Neural progenitor cell (in vitro differentiated cells): ENCODE results near the gene AFF1. TPM values are rescaled to one million over a fixed set of nuclear protein-coding genes. Genes with fewer than 3 reads are reported as not detected.

ENCODE experiments used
- DNase-seq: peaks from one replicate; pipeline ENCODE4 v3.0.0-alpha.2; 2016; ENCODE audit warnings: low spot score
- H2AFZ ChIP-seq: fragments of 200-600 bp; sonication (generic); replicated peaks from 2 replicates; pipeline ENCODE4 v1.6.1; 2016; ENCODE audit warnings: antibody characterized with exemption
- H3F3A ChIP-seq: fragments of 200-600 bp; sonication (generic); 2 replicates; pipeline ENCODE4 v1.6.1; 2016; ENCODE audit warnings: antibody characterized with exemption, low read depth
- H3K27ac ChIP-seq: fragments of 200-600 bp; sonication (generic); 2 replicates; pipeline ENCODE4 v1.5.1; 2016; ENCODE audit warnings: mild to moderate bottlenecking
- H3K27me3 ChIP-seq: fragments of 200-600 bp; sonication (generic); 2 replicates; pipeline ENCODE4 v1.6.1; 2016; ENCODE audit warnings: mild to moderate bottlenecking, moderate library complexity
- H3K36me3 ChIP-seq: fragments of 200-600 bp; sonication (generic); 2 replicates; pipeline ENCODE4 v1.5.1; 2016
- H3K4me1 ChIP-seq: fragments of 200-600 bp; sonication (generic); 2 replicates; pipeline ENCODE4 v1.6.1; 2016; ENCODE audit warnings: mixed run types
- H3K4me2 ChIP-seq: fragments of 200-600 bp; sonication (generic); 2 replicates; pipeline ENCODE4 v1.6.1; 2016
- H3K4me3 ChIP-seq: fragments of 200-600 bp; sonication (generic); 2 replicates; pipeline ENCODE4 v1.5.1; 2016
- H3K79me2 ChIP-seq: fragments of 200-600 bp; sonication (generic); 2 replicates; pipeline ENCODE4 v1.6.1; 2016; ENCODE audit warnings: low read depth
- H3K9ac ChIP-seq: fragments of 200-600 bp; sonication (generic); 2 replicates; pipeline ENCODE4 v1.6.1; 2016
- H3K9me3 ChIP-seq: fragments of 200-600 bp; sonication (generic); 2 replicates; pipeline ENCODE4 v1.5.1; 2016; ENCODE audit warnings: low read depth
- H4K20me1 ChIP-seq: fragments of 200-600 bp; sonication (generic); 2 replicates; pipeline ENCODE4 v1.6.1; 2016; ENCODE audit warnings: low read depth
- H3K27ac Mint-ChIP-seq: 3 replicates; pipeline ENCODE4 v1.8.0; 2021; ENCODE audit warnings: mixed read lengths
- H3K27me3 Mint-ChIP-seq: 2 replicates; pipeline ENCODE4 v1.8.0; 2022; ENCODE audit warnings: low read depth, mild to moderate bottlenecking, inconsistent platforms, moderate library complexity, mixed read lengths; ENCODE audit not compliant: insufficient read depth
- H3K36me3 Mint-ChIP-seq: 3 replicates; pipeline ENCODE4 v1.8.0; 2021; ENCODE audit warnings: mixed read lengths
- H3K4me1 Mint-ChIP-seq: 3 replicates; pipeline ENCODE4 v1.8.0; 2021; ENCODE audit warnings: mixed read lengths
- H3K4me3 Mint-ChIP-seq: 3 replicates; pipeline ENCODE4 v1.8.0; 2021; ENCODE audit warnings: mild to moderate bottlenecking, moderate library complexity, mixed read lengths
- H3K9me3 Mint-ChIP-seq: 3 replicates; pipeline ENCODE4 v1.8.0; 2020; ENCODE audit warnings: mixed read lengths
- CTCF ChIP-seq: fragments of 200-600 bp; sonication (generic); IDR thresholded peaks from 2 replicates; pipeline ENCODE4 v1.5.1; 2017; ENCODE audit warnings: antibody characterized with exemption, mild to moderate bottlenecking
- EZH2 ChIP-seq: fragments of 200-600 bp; sonication (generic); IDR thresholded peaks from 2 replicates; pipeline ENCODE4 v1.6.1; 2017; ENCODE audit warnings: antibody characterized with exemption, mild to moderate bottlenecking, moderate library complexity
- EZH2phosphoT487 ChIP-seq: fragments of 200-600 bp; sonication (generic); IDR thresholded peaks from 2 replicates; pipeline ENCODE4 v1.6.1; 2017; ENCODE audit warnings: antibody characterized with exemption
- total RNA-seq: library from RNA; depleted of rRNA; stranded (reverse); fragments of >200 nt; gene quantifications from 2 replicates; pipeline ENCODE4 v1.2.3, GENCODE V29; 2015; ENCODE audit warnings: low replicate concordance

Gene AFF1
- total RNA-seq, 1 donor from 2014 or later: 29.0 TPM

- Histone ChIP-seq H3K27me3 (peaks cover 7% of the 10 kb centered on the region), H3K4me3 (no peak overlapping the region), H3K9me3 (no peaks in the 10 kb centered on the region), H3K9ac (no peak overlapping the region), H3F3A (no peaks in the 10 kb centered on the region), H3K4me2 (no peak overlapping the region), H3K27ac (no peak overlapping the region), H3K79me2 (no peaks in the 10 kb centered on the region), H4K20me1 (no peaks in the 10 kb centered on the region), H3K4me1 (no peaks in the 10 kb centered on the region), H2AFZ (no peak overlapping the region), H3K36me3 (no peaks in the 10 kb centered on the region)
- H3K27ac Mint-ChIP-seq: no peak overlapping the region
- peaks cover 2% of the 10 kb centered on the region for H3K36me3 Mint-ChIP-seq
- H3K4me1 Mint-ChIP-seq: no peaks in the 10 kb centered on the region
- no peak for DNase-seq
- peaks cover 3% of the 10 kb centered on the region for H3K9me3 Mint-ChIP-seq
- peaks cover 3% of the 10 kb centered on the region for H3K27me3 Mint-ChIP-seq
- H3K4me3 Mint-ChIP-seq: peak overlapping the region; percentile 22
- no peak for TF ChIP-seq EZH2phosphoT487
These were observed 32.9 kb upstream of the AFF1 start for GRCh38 chr4:86901864-86902263.

GRCh38 chr4:86908251-86908657, 26.6 kb upstream of the AFF1 start:
- no peak overlapping the region for H3K27ac ChIP-seq
- Mint-ChIP-seq H3K36me3 (no peaks in the 10 kb centered on the region), H3K4me3 (no peak overlapping the region), H3K4me1 (peaks cover 3% of the 10 kb centered on the region), H3K9me3 (no peaks in the 10 kb centered on the region), H3K27ac (no peak overlapping the region), H3K27me3 (peaks cover 3% of the 10 kb centered on the region)
- TF ChIP-seq EZH2phosphoT487: no peak
- H3K36me3 ChIP-seq: no peaks in the 10 kb centered on the region
- no peaks in the 10 kb centered on the region for H3K9me3 ChIP-seq
- H4K20me1 ChIP-seq: no peaks in the 10 kb centered on the region
- H2AFZ ChIP-seq: no peak overlapping the region
- no peak overlapping the region for H3K4me2 ChIP-seq
- no peaks in the 10 kb centered on the region for H3K79me2 ChIP-seq
- peaks cover 7% of the 10 kb centered on the region for H3K27me3 ChIP-seq
- H3K4me1 ChIP-seq: no peaks in the 10 kb centered on the region
- no peak for DNase-seq
- no peak overlapping the region for H3K9ac ChIP-seq
- no peak overlapping the region for H3K4me3 ChIP-seq
- no peaks in the 10 kb centered on the region for H3F3A ChIP-seq

- no peaks in the 10 kb centered on the region for H3K9me3 Mint-ChIP-seq
- no peak overlapping the region for H3K27ac ChIP-seq
- H3K27ac Mint-ChIP-seq: no peak overlapping the region
- TF ChIP-seq EZH2phosphoT487 (no peak), EZH2 (no peak), CTCF (no peak)
- H3K79me2 ChIP-seq: no peaks in the 10 kb centered on the region
- H3K4me1 Mint-ChIP-seq: peaks cover 3% of the 10 kb centered on the region
- no peaks in the 10 kb centered on the region for H3F3A ChIP-seq
- no peaks in the 10 kb centered on the region for H3K4me1 ChIP-seq
- H3K4me2 ChIP-seq: no peak overlapping the region
- H3K4me3 Mint-ChIP-seq: no peak overlapping the region
- H4K20me1 ChIP-seq: no peaks in the 10 kb centered on the region
- no peaks in the 10 kb centered on the region for H3K9me3 ChIP-seq
- no peaks in the 10 kb centered on the region for H3K36me3 ChIP-seq
- H3K27me3 ChIP-seq: no peaks in the 10 kb centered on the region
- H3K36me3 Mint-ChIP-seq: no peaks in the 10 kb centered on the region
- no peak overlapping the region for H2AFZ ChIP-seq
- DNase-seq: no peak
- H3K27me3 Mint-ChIP-seq: no peaks in the 10 kb centered on the region
- no peak overlapping the region for H3K4me3 ChIP-seq
- no peak overlapping the region for H3K9ac ChIP-seq
These were observed 25.1 kb upstream of the AFF1 start for GRCh38 chr4:86909546-86910295.

GRCh38 chr4:86910369-86910768, 24.4 kb upstream of the AFF1 start:
- Histone ChIP-seq H3K4me1 (no peaks in the 10 kb centered on the region), H3K27me3 (no peaks in the 10 kb centered on the region), H3K9me3 (no peaks in the 10 kb centered on the region), H3K36me3 (no peaks in the 10 kb centered on the region), H3K4me3 (no peak overlapping the region), H2AFZ (no peak overlapping the region), H3K27ac (no peak overlapping the region), H3K4me2 (no peak overlapping the region), H4K20me1 (no peaks in the 10 kb centered on the region), H3K9ac (no peak overlapping the region), H3F3A (no peaks in the 10 kb centered on the region), H3K79me2 (no peaks in the 10 kb centered on the region)
- Mint-ChIP-seq H3K4me3 (no peak overlapping the region), H3K9me3 (no peaks in the 10 kb centered on the region), H3K4me1 (peaks cover 3% of the 10 kb centered on the region), H3K27ac (no peak overlapping the region), H3K36me3 (peaks cover 2% of the 10 kb centered on the region), H3K27me3 (no peaks in the 10 kb centered on the region)
- TF ChIP-seq EZH2phosphoT487: no peak
- TF ChIP-seq EZH2: no peak
- TF ChIP-seq CTCF: peak; percentile 35
- no peak for DNase-seq
